HEK293 (cell line): ENCODE data around the gene ZNF8.

Experiments used
- CTCF ChIA-PET: fragments of 350-600 bp; formaldehyde crosslinking; extraction: SDS; loops from one replicate; lab custom pipeline; 2021; ENCODE audit warnings: antibody characterized with exemption; lab: Yijun Ruan, JAX
- POLR2A ChIA-PET: fragments of 300-600 bp; formaldehyde crosslinking; extraction: SDS; loops from one replicate; lab custom pipeline; 2020; ENCODE audit warnings: antibody characterized with exemption, inconsistent platforms; lab: Yijun Ruan, JAX
- H3K27ac ChIP-seq: fragments of 200-500 bp; sonication (Bioruptor generic); 2 replicates; pipeline ENCODE4 v1.5.1; 2014; ENCODE audit warnings: low read depth, low read length, control low read depth, inconsistent platforms; ENCODE audit errors: extremely low read depth
- H3K36me3 ChIP-seq, 2 experiments: fragments of 200-500 bp in 1 of 2; sonication (Bioruptor generic) in 1 of 2; 1 replicate in 1 of 2; 2 replicates in 1 of 2; pipeline ENCODE4 v1.5.1; 2014 to 2017; ENCODE audit warnings: inconsistent platforms in 2 of 2, low read length in 2 of 2; ENCODE audit not compliant: control insufficient read depth in 2 of 2, insufficient read depth in 1 of 2
- H3K4me1 ChIP-seq: fragments of 200-500 bp; sonication (Bioruptor generic); 2 replicates; pipeline ENCODE4 v1.5.1; 2014; ENCODE audit warnings: mild to moderate bottlenecking, low read length, inconsistent platforms; ENCODE audit not compliant: control insufficient read depth, insufficient read depth
- H3K4me3 ChIP-seq: 2 replicates; pipeline ENCODE4 v1.5.1; 2011; ENCODE audit warnings: low read depth, mild to moderate bottlenecking, control low read depth, low read length, moderate library complexity
- H3K9me3 ChIP-seq: fragments of 200-500 bp; sonication (Bioruptor generic); 2 replicates; pipeline ENCODE4 v1.5.1; 2014; ENCODE audit warnings: low read depth, low read length, inconsistent platforms; ENCODE audit not compliant: control insufficient read depth, insufficient read depth
- HIC1 ChIP-seq: fragments of 450-650 bp; formaldehyde crosslinking; IDR thresholded peaks from 2 replicates; pipeline ENCODE4 v1.5.1; 2016; ENCODE audit warnings: missing biosample characterization, missing genetic modification characterization
- OSR2 ChIP-seq: fragments of 450-650 bp; formaldehyde crosslinking; IDR thresholded peaks from 2 replicates; pipeline ENCODE4 v1.5.1; 2016; ENCODE audit warnings: missing biosample characterization, missing genetic modification characterization
- SP2 ChIP-seq: fragments of 450-650 bp; formaldehyde crosslinking; IDR thresholded peaks from 2 replicates; pipeline ENCODE4 v1.5.1; 2016; ENCODE audit warnings: missing biosample characterization, missing genetic modification characterization
- SP7 ChIP-seq: fragments of 450-650 bp; formaldehyde crosslinking; IDR thresholded peaks from 2 replicates; pipeline ENCODE4 v1.5.1; 2016; ENCODE audit warnings: missing biosample characterization, missing genetic modification characterization
- YY2 ChIP-seq: fragments of 450-650 bp; formaldehyde crosslinking; IDR thresholded peaks from 2 replicates; pipeline ENCODE4 v1.5.1; 2016; ENCODE audit warnings: missing biosample characterization, missing genetic modification characterization
- ZBTB1 ChIP-seq: fragments of 450-650 bp; formaldehyde crosslinking; IDR thresholded peaks from 2 replicates; pipeline ENCODE4 v1.5.1; 2016; ENCODE audit warnings: missing biosample characterization, missing genetic modification characterization
- ZBTB21 ChIP-seq: fragments of 450-650 bp; formaldehyde crosslinking; IDR thresholded peaks from 2 replicates; pipeline ENCODE4 v1.5.1; 2017; ENCODE audit warnings: missing biosample characterization, missing genetic modification characterization
- ZFHX2 ChIP-seq: fragments of 450-650 bp; formaldehyde crosslinking; conservative IDR thresholded peaks from 2 replicates; pipeline ENCODE4 v1.5.1; 2016; ENCODE audit warnings: missing biosample characterization, missing genetic modification characterization
- ZFP37 ChIP-seq: fragments of 450-650 bp; formaldehyde crosslinking; IDR thresholded peaks from 2 replicates; pipeline ENCODE4 v1.5.1; 2016; ENCODE audit warnings: missing biosample characterization, missing genetic modification characterization
- ZFP69B ChIP-seq: fragments of 450-650 bp; formaldehyde crosslinking; IDR thresholded peaks from 2 replicates; pipeline ENCODE4 v1.5.1; 2016; ENCODE audit warnings: missing biosample characterization, missing genetic modification characterization
- ZNF10 ChIP-seq: fragments of 450-650 bp; formaldehyde crosslinking; IDR thresholded peaks from 2 replicates; pipeline ENCODE4 v1.5.1; 2017; ENCODE audit warnings: missing biosample characterization, missing genetic modification characterization
- ZNF155 ChIP-seq: fragments of 450-650 bp; formaldehyde crosslinking; IDR thresholded peaks from 2 replicates; pipeline ENCODE4 v1.5.1; 2016; ENCODE audit warnings: missing biosample characterization, missing genetic modification characterization
- ZNF18 ChIP-seq: fragments of 450-650 bp; formaldehyde crosslinking; IDR thresholded peaks from 2 replicates; pipeline ENCODE4 v1.5.1; 2016; ENCODE audit warnings: missing biosample characterization, missing genetic modification characterization
- ZNF248 ChIP-seq: fragments of 450-650 bp; formaldehyde crosslinking; IDR thresholded peaks from 2 replicates; pipeline ENCODE4 v1.5.1; 2017; ENCODE audit warnings: missing biosample characterization, missing genetic modification characterization
- ZNF350 ChIP-seq: fragments of 450-650 bp; formaldehyde crosslinking; IDR thresholded peaks from 2 replicates; pipeline ENCODE4 v1.5.0; 2017; ENCODE audit warnings: missing biosample characterization, mild to moderate bottlenecking, missing genetic modification characterization
- ZNF416 ChIP-seq: fragments of 450-650 bp; formaldehyde crosslinking; IDR thresholded peaks from 2 replicates; pipeline ENCODE4 v1.5.1; 2016; ENCODE audit warnings: missing biosample characterization, missing genetic modification characterization
- ZNF501 ChIP-seq: fragments of 450-650 bp; formaldehyde crosslinking; IDR thresholded peaks from 2 replicates; pipeline ENCODE4 v1.5.1; 2016; ENCODE audit warnings: missing biosample characterization, missing genetic modification characterization
- ZNF514 ChIP-seq: fragments of 450-650 bp; formaldehyde crosslinking; IDR thresholded peaks from 2 replicates; pipeline ENCODE4 v1.5.1; 2016; ENCODE audit warnings: missing biosample characterization, missing genetic modification characterization
- ZNF518A ChIP-seq: fragments of 450-650 bp; formaldehyde crosslinking; conservative IDR thresholded peaks from 2 replicates; pipeline ENCODE4 v1.5.1; 2016; ENCODE audit warnings: low read depth, missing biosample characterization, missing genetic modification characterization
- ZNF530 ChIP-seq: fragments of 450-650 bp; formaldehyde crosslinking; IDR thresholded peaks from 2 replicates; pipeline ENCODE4 v1.5.1; 2016; ENCODE audit warnings: low read depth, missing biosample characterization, missing genetic modification characterization
- ZNF585B ChIP-seq: fragments of 450-650 bp; formaldehyde crosslinking; IDR thresholded peaks from 2 replicates; pipeline ENCODE4 v1.5.1; 2016; ENCODE audit warnings: missing biosample characterization, missing genetic modification characterization
- ZNF596 ChIP-seq: fragments of 450-650 bp; IDR thresholded peaks from 2 replicates; pipeline ENCODE4 v1.5.0; 2018; ENCODE audit warnings: missing biosample characterization, mild to moderate bottlenecking, missing genetic modification characterization, moderate library complexity
- ZNF629 ChIP-seq: fragments of 450-650 bp; formaldehyde crosslinking; IDR thresholded peaks from 2 replicates; pipeline ENCODE4 v1.5.1; 2017; ENCODE audit warnings: missing biosample characterization, missing genetic modification characterization
- ZNF654 ChIP-seq: fragments of 450-650 bp; formaldehyde crosslinking; IDR thresholded peaks from 2 replicates; pipeline ENCODE4 v1.5.1; 2016; ENCODE audit warnings: low read depth, missing biosample characterization, missing genetic modification characterization
- ZNF664 ChIP-seq: fragments of 450-650 bp; formaldehyde crosslinking; IDR thresholded peaks from 2 replicates; pipeline ENCODE4 v1.5.1; 2016; ENCODE audit warnings: missing biosample characterization, missing genetic modification characterization
- ZNF76 ChIP-seq: fragments of 450-650 bp; formaldehyde crosslinking; IDR thresholded peaks from 2 replicates; pipeline ENCODE4; 2016; ENCODE audit warnings: low read depth, missing biosample characterization, missing genetic modification characterization, borderline replicate concordance

Gene ZNF8

GRCh38 chr19:58305065-58305931 is 26.5 kb downstream of the ZNF8 start, which contains the start of gene ERVK3-1 (continued):
- TF ChIP-seq ZBTB21 (tag by site-specific recombination), result peak; percentile 68; the same call in 1 of the 2 replicates
- peak; percentile 68; the same call in 1 of the 2 replicates for TF ChIP-seq HIC1 (tag by site-specific recombination)
- peak; percentile 81 for TF ChIP-seq SP7 (tag by site-specific recombination)
- no peak for TF ChIP-seq ZNF10 (tag by site-specific recombination)
- TF ChIP-seq ZFP37 (tag by site-specific recombination), result peak; percentile 96
- no peak for TF ChIP-seq ZNF530 (tag by site-specific recombination)
- no peak for TF ChIP-seq ZNF248 (tag by site-specific recombination)
- TF ChIP-seq ZNF514 (tag by site-specific recombination), result no peak
- TF ChIP-seq ZBTB1 (tag by site-specific recombination), result no peak

- Histone ChIP-seq H3K4me3 (peak overlapping the region; percentile 96), H3K4me1 (no peaks in the 10 kb centered on the region), H3K27ac (peak overlapping the region; percentile 67; the same call in 1 of the 2 replicates), H3K9me3 (no peaks in the 10 kb centered on the region), H3K36me3 (peaks cover 36 to 54% of the 10 kb centered on the region in 2 experiments)
- CTCF ChIA-PET, result interaction anchor here (0.8 to 1.1 kb wide), 4 partner anchors 12 to 213 kb away, joined by 3 to 4 read pairs (median 3); no protein-coding TSS in a partner anchor
- POLR2A ChIA-PET, result interaction anchor here (1.8 to 2.3 kb wide), 2 partner anchors 20 to 102 kb away, joined by 5 to 11 read pairs; partner anchors contain the start of genes ZNF584 and ZSCAN22
- TF ChIP-seq ZNF518A (tag by site-specific recombination) (no peak), ZNF585B (tag by site-specific recombination) (no peak), ZNF654 (tag by site-specific recombination) (no peak), OSR2 (no peak), ZNF350 (tag by site-specific recombination) (no peak)
These were observed 27.2 kb downstream of the ZNF8 start for GRCh38 chr19:58305932-58306323.

- no peak overlapping the region for H3K27ac ChIP-seq
- TF ChIP-seq SP2 (tag by site-specific recombination) (no peak), ZNF416 (tag by site-specific recombination) (no peak), ZNF664 (tag by site-specific recombination) (no peak), ZNF76 (no peak), ZNF629 (tag by site-specific recombination) (no peak), ZNF155 (tag by site-specific recombination) (no peak), ZNF596 (tag by site-specific recombination) (no peak), ZNF501 (tag by site-specific recombination) (no peak), YY2 (tag by site-specific recombination) (no peak), ZFP69B (tag by site-specific recombination) (no peak), ZNF18 (tag by site-specific recombination) (no peak), ZFHX2 (tag by site-specific recombination) (no peak)
These were observed 29.0 kb downstream of the ZNF8 start for GRCh38 chr19:58307736-58308135.

More at GRCh38 chr19:58307736-58308135, 29.0 kb downstream of the ZNF8 start:
- ChIA-PET POLR2A (no interaction called here), CTCF (interaction anchor here (0.6 to 0.8 kb wide), 3 partner anchors 10 to 125 kb away, joined by 3 read pairs; no protein-coding TSS in a partner anchor)
- Histone ChIP-seq H3K9me3 (no peaks in the 10 kb centered on the region), H3K36me3 (peaks cover 35 to 61% of the 10 kb centered on the region in 2 experiments), H3K4me3 (no peak overlapping the region), H3K4me1 (no peaks in the 10 kb centered on the region)
